ENCODE measurements around the gene HECW1.
"Not testable (repeated sequence)": the region's sequence is repeated elsewhere in the genome, so short reads cannot be mapped to it uniquely, and the experiment has no call there.

Gene HECW1

DNA sequence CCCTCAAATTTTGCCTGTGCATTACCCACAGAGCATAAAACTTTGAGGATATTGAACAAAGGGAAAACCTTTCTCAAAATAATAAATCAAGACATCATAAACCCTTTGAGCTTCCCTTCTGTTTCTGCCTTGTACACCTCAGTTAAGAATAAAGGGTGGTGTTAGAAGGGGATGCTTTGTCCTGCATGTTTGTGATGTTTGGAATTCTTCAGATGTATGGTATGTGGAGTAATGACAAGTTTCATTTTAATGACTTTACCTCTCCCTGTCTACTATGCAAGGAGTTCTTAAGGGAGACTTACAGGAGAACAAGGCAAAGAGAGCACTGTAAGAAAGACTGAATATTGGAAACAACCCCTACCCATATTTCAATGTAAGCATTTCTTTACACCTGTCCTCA, 99.2 kb downstream of the HECW1 start:
- Histone ChIP-seq H3K4me1 (no peaks in the 10 kb centered on the region), H3K27ac (no peak overlapping the region), H3K36me3 (no peaks in the 10 kb centered on the region), H3K9me3 (no peaks in the 10 kb centered on the region), H3K27me3 (peaks cover 0 to 4% of the 10 kb centered on the region in 2 donors), H3K4me3 (no peak overlapping the region)
- no peak for DNase-seq
- TF ChIP-seq, protein P1, sequence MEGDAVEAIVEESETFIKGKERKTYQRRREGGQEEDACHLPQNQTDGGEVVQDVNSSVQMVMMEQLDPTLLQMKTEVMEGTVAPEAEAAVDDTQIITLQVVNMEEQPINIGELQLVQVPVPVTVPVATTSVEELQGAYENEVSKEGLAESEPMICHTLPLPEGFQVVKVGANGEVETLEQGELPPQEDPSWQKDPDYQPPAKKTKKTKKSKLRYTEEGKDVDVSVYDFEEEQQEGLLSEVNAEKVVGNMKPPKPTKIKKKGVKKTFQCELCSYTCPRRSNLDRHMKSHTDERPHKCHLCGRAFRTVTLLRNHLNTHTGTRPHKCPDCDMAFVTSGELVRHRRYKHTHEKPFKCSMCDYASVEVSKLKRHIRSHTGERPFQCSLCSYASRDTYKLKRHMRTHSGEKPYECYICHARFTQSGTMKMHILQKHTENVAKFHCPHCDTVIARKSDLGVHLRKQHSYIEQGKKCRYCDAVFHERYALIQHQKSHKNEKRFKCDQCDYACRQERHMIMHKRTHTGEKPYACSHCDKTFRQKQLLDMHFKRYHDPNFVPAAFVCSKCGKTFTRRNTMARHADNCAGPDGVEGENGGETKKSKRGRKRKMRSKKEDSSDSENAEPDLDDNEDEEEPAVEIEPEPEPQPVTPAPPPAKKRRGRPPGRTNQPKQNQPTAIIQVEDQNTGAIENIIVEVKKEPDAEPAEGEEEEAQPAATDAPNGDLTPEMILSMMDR (IDR thresholded peaks at IDR 0.05) = no peak
- intact Hi-C loops (cut with DNase I; ENCODE audit: low total_unique reads) = no loop called here

DNA sequence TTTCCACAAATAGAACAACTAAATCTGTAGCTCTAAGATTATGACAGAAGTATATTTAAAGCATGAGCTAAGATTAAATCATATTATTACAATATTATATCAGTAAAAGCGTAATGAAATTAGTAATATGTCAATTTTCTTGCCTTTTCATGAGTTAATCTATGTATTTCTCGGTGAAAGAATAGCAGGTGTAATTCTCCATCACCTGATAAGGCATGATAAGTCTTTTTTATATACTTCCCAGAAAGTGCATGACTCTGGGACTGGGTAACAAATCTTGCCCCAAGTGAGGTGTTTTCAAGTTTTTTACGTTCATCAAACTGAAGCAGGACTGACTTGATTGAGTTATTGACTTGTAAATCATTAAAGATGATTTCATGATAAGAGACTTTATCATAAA, 100.5 kb downstream of the HECW1 start:
- H3K27me3 ChIP-seq = peaks cover 0 to 4% of the 10 kb centered on the region in 2 donors
- H3K9me3 ChIP-seq = no peaks in the 10 kb centered on the region
- TF ChIP-seq, protein P1 (IDR thresholded peaks at IDR 0.05) = no peak
- H3K27ac ChIP-seq = no peak overlapping the region
- intact Hi-C loops (cut with DNase I; ENCODE audit: low total_unique reads) = no loop called here
- no peak for DNase-seq
- H3K4me3 ChIP-seq = no peak overlapping the region
- H3K36me3 ChIP-seq = no peaks in the 10 kb centered on the region
- H3K4me1 ChIP-seq = no peaks in the 10 kb centered on the region

DNA sequence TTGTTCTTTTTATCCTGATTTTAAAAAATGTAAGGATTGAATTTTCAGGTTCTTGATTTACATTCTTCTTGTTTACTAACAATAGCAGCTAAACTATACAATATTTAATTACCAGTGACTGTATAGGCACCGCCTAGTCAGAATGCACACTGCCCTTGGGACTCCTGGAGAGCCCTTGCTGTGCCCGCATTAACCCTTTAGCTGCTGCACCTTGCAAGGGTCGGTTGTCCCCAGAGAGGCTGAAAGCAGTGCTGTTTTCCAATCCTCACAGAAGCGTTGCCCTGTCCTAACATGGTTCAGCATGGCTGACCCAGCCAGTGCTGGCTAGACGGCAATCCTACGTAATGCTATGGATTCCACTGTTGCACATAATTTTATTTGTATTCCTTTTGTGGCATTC, 102.6 kb downstream of the HECW1 start:
- TF ChIP-seq, protein P1 (IDR thresholded peaks at IDR 0.05) = no peak
- H3K4me3 ChIP-seq = no peak overlapping the region
- no peak overlapping the region for H3K27ac ChIP-seq
- no peak for DNase-seq
- peaks cover 0 to 7% of the 10 kb centered on the region in 2 donors for H3K27me3 ChIP-seq
- no peaks in the 10 kb centered on the region for H3K36me3 ChIP-seq
- no peaks in the 10 kb centered on the region for H3K9me3 ChIP-seq
- no peaks in the 10 kb centered on the region for H3K4me1 ChIP-seq
- intact Hi-C loops (cut with DNase I; ENCODE audit: low total_unique reads) = no loop called here

DNA sequence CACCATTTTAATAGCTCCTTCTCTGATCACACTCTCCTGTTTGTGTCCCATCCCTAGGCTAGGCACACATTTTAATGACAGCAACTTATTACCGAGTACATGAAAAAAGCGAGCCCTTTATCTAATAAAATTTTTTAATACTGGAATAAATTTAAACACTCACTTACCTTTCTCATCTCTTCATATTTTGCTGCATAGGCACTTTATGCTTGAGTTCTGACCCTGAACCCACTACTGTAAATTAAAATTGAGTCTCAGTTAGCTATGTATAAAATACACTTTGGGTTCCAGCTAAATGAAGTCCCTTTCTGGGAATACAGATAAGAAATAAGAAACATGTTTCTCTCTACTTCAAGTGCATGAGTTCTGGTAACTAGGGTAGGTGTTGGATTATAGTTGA, 104.6 kb downstream of the HECW1 start:
- Histone ChIP-seq H3K36me3 (no peaks in the 10 kb centered on the region), H3K9me3 (no peaks in the 10 kb centered on the region), H3K4me1 (no peaks in the 10 kb centered on the region), H3K27me3 (peaks cover 0 to 7% of the 10 kb centered on the region in 2 donors), H3K4me3 (no peak overlapping the region), H3K27ac (no peak overlapping the region)
- TF ChIP-seq, protein P1 (IDR thresholded peaks at IDR 0.05) = no peak
- intact Hi-C loops (cut with DNase I; ENCODE audit: low total_unique reads) = no loop called here
- DNase-seq = no peak

DNA sequence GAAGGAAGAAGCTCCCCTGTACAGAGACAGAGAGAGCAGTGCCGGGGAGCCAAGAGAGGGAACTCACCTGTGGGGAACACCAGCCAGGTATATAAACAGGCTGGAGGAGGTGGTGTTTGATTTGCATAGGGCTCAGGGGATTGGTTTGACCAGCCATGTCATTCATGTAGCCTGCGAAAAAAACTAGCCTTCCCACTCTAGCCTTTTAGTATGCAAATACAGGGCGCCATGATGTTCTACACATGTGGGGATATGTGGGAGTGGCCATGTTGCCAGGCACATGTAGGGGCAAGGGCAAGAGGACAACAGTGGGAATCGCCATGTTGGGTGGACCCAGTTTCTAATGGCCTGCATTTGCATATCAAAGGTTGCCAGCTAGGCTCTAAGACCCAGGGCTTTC, 106.5 kb downstream of the HECW1 start:
- H3K36me3 ChIP-seq; DNase-seq; H3K4me1 ChIP-seq; H3K27ac ChIP-seq; H3K9me3 ChIP-seq; H3K4me3 ChIP-seq; H3K27me3 ChIP-seq; intact Hi-C loops (cut with DNase I; ENCODE audit: low total_unique reads): not testable (repeated sequence)

DNA sequence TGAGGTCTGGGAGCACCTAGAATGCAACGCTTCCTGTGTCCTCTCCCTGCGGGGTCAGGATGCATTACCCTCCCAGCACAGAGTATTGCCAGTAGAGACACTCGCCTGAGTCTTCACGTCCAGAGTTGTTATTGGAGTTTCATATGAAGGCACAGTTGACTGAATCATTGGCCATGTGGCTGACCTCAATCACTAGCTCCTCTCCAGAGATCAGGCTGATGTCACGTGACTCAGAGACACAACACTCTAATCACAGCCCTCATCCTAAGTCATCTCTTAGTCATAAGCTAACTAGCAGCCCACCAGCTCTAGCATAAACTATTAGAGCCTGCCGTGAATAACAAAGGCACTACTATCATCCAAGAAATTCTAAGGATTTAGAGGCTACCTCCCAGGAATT, 107.8 kb downstream of the HECW1 start:
- peaks cover 0 to 5% of the 10 kb centered on the region in 2 donors for H3K27me3 ChIP-seq
- no peak overlapping the region for H3K4me3 ChIP-seq
- H3K9me3 ChIP-seq = no peaks in the 10 kb centered on the region
- no peak overlapping the region for H3K27ac ChIP-seq
- no peak for DNase-seq
- no peaks in the 10 kb centered on the region for H3K36me3 ChIP-seq
- TF ChIP-seq, protein P1 (IDR thresholded peaks at IDR 0.05) = no peak
- H3K4me1 ChIP-seq = no peaks in the 10 kb centered on the region
- intact Hi-C loops (cut with DNase I; ENCODE audit: low total_unique reads) = no loop called here
